NCI-H1694 (cell line): ENCODE measurements around the gene PIGS.
"Not testable (repeated sequence)": the region's sequence is repeated elsewhere in the genome, so short reads cannot be mapped to it uniquely, and the experiment has no call there.

Source experiments
- DNase-seq: peaks from one replicate; lab custom pipeline; 2025; lab: John Stamatoyannopoulos, UW

The PIGS gene

GRCh38 chr17:28529013-28529400, 42.3 kb downstream of the PIGS start:
- no peak for DNase-seq

DNA sequence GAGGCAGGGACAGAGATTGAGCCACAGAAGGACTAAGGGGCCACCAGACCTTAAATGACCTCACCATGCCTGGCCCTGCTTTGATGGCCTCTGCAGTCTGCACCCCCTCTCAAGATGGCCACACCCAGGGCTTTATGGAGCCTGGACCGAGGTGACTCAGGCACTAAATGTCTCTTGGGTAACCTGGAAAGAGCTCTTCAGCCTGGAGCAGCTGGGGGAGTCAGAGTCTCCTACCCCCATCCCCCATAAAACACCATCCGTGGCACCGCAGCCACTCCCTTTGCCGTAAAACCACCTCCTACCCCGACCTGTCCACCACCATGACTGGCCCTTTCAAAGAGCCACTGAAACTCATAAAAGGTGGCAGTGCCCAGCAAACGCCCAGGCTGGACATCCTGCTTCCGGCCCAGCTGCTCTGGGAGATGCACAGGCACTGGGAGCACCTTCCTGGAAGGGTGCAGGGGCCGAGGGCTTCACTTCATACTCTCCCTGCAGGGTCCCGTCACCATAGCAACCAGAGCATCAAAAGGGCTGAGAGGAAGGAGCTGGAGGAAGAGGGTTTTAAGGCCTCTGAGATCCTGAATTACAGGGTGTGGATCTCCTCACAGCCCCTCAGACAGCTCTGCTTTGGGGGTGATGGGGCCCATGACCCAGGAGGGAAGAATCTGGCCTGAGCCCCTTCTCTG, 42.9 kb downstream of the PIGS start:
- DNase-seq: no peak

GRCh38 chr17:28527859-28528258, 43.5 kb downstream of the PIGS start:
- no peak for DNase-seq

DNA sequence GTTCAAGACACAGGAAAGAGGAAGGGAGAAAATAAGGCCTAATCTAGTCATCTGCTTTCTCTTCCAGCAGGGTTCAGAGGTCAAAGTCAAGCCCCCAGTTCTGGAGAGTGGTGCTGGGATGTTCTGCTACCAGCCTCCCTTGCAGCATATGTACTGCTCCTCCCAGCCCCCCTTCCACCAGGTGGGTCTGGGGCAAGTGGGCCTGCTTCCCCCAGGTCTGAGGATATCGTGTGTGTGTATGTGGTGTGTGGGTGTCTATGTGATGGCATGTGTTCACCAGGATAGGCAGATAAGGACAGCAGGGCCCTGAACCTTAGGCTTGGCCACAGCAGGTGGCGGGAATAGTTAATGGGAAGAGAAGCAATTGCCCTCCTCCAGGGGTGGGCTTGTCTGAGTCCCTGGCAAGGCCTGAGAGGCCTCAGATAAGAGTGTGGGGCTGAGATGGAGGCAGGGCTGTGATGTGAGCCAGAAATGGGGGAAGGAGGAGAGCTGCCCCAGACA, 44.1 kb downstream of the PIGS start:
- DNase-seq: no peak

DNA sequence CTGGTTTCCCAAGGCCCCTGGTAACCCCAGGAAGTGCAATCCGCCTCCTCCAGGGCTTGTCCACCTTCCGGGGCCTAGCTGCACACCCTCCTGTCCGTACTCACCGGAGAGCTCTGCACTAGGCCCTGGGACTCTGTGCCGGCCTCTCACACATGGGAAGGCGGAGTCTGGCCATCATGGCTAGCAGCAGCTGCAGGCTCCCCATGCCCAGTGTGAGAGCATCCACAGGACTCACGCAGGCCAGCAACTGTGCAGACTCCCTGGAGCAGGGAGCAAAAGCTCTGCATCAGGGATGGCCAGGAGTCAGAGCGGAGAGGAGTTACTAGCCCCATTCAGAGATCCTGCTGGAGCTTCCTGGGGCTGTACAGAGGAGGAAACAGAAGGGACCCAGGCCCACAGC, 44.9 kb downstream of the PIGS start:
- DNase-seq: no peak

- no peak for DNase-seq
Measured at GRCh38 chr17:28524476-28525424, 46.6 kb downstream of the PIGS start.

DNA sequence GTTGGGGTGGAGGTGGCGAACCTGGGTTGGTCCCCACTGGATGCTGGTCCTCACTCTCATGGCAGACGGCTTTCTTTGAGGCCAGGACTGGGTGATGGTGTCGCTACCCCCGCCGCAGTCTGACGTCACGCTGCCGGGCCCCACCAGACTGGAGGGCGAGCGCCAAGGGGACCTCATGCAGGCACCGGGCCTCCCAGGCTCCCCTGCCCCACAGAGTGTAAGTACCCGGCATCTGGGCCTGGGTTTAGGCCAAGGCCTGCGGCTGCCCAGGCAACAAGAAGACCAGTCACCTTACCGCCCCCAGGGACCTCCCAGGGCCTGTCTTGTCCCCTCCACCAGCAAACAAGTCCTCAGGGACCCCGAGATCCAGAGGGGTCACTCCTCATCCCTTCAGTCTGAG, 47.4 kb downstream of the PIGS start:
- DNase-seq: no peak

DNA sequence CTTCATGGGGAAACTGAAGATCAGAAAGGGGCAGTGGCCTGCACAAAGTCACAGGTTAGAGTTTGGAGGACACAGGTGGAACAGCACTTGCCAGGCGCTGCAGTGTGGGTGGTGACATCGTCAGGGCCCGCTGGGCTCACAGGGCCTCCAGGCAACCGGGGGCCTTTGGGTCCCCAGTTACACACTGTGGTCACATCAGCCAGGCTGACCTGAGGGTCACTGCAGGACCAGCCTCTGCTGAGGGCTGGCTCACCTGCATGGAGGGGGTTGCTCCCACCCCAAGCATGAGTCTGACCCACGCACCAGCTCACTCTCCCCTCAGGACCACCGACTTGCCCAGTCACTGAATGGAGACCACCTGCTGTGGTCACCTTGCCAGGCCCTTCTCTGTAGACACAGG, 48.1 kb downstream of the PIGS start:
- no peak for DNase-seq

- DNase-seq: not testable (repeated sequence)
Measured at GRCh38 chr17:28522281-28522680, 49.0 kb downstream of the PIGS start.

GRCh38 chr17:28521311-28522085, 49.8 kb downstream of the PIGS start:
- DNase-seq: no peak

DNA sequence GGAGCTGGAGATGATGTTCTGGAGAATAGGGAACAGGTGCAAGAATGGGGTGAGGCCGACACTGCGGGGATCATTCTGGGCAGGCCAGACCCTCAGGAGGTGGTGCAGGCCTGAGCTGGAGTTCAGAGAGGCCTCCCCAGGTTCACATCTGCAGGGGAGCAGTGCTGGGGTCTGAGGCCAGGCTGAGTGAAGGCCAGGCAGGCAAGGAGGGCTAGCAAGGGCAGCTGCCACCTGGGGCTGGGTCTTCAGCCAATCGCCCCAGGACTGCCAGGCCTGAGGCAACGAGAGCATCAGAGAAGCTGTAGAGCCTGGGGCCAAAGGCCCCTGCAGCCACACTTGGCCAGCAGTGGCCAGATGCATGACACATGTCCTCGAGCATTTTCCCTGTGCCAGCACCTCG, 50.6 kb downstream of the PIGS start:
- DNase-seq: no peak

GRCh38 chr17:28519236-28519635, 52.1 kb downstream of the PIGS start:
- DNase-seq: no peak

GRCh38 chr17:28518578-28518977, 52.7 kb downstream of the PIGS start:
- no peak for DNase-seq

GRCh38 chr17:28518132-28518531, 53.2 kb downstream of the PIGS start:
- no peak for DNase-seq

DNA sequence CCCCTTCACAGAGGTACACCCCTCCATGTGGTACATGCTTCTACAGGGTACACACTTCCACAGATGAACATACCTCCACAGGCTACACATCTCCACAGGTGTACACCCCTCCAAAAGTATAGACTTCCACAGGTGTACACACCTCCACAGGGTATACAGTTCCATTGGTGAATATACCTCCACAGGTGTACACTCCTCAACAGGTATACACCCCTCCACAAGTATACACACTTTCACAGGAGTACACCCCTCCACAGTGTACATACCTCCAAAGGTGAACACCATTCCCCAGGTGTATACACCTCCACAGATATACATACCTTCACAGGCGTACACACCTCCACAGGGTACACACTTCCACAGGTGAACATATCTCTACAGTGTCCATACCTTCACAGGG, 55.8 kb downstream of the PIGS start:
- no peak for DNase-seq

GRCh38 chr17:28514561-28515002, 56.7 kb downstream of the PIGS start:
- no peak for DNase-seq

DNA sequence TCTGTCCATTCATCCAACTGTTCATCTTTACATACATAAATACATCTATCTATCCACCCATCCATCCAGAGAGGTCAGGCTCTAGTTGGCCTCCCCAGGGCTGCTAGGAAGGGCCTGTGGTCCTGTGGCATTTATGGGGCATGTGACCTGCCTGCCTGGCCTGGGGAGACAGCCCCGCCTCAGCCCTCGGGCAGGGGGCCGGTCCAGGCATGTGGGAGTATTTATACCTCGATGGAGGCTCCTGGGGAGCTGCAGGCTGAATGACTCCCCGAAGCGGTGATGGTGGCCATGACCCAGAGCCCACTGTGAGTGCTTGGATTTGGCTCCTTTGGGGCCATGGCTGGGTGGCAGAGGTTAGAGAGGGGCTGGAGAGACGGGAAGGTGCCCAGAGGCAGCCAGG, 57.8 kb downstream of the PIGS start:
- DNase-seq: no peak

DNA sequence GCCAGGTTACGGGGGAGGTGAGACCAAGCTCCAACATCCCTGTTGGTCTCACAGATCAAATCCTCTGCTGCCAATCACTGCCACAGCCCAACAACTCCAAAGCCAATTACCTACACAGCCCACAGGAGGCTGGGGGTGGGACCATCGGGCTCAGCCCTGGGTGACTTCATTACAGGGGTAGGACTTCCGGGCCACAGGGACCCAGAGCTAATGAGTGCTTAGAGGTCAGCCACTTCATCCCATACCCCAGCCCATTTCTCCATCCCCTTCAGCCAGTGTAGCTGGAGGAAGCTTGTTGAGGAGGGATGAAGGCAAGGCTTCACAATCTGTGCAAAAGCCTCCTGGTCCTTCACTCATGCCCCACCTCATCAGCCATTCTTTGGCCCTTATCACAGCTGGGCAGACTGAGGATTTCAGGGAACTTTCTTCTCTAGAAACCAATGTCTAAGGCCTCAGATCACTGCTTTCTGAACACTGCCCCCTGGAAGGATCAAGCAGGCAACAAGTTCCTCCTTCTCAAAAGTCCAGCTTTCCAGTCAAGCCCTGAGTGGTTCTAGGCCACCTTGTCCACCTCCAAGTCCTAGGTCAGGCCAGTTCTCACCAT, 59.4 kb downstream of the PIGS start:
- no peak for DNase-seq

- no peak for DNase-seq
Measured at GRCh38 chr17:28509789-28510188, 61.5 kb downstream of the PIGS start.

DNA sequence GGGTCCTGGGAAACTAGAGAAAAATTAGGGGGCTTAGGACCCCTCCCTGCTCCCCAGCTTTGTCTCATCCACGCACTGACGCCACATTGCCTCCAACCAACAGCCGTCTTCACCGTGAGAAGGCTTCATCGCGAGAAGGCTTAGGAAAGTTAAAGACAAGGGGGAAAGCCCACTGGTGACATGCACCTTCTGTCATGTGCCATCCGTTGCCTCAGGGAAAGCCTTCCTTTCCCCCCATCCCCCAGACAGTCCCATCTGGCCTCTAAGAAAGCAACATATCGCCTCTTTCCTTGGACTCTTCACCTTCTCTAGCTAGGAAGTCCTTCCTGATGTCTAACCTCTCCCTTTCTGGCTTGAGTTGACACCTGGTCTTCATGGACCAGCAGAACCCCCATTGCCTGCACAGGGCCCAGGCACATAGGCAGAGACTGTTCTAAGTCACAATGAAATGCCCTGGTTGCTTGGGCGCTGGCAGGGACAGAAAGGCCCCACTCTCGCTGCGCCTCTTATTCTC, 63.1 kb downstream of the PIGS start:
- DNase-seq: no peak

GRCh38 chr17:28507567-28508203, 63.6 kb downstream of the PIGS start:
- peak; percentile 12 for DNase-seq
